HG02642 (cell line): Measurements from ENCODE around the gene FOXL1.

Experiments
- ATAC-seq: cut with Tn5 transposase; IDR thresholded peaks from one replicate; pipeline ENCODE4 v1.9.1; 2021; ENCODE audit warnings: mild to moderate bottlenecking; ENCODE audit not compliant: unreplicated experiment, poor library complexity

The FOXL1 gene

DNA sequence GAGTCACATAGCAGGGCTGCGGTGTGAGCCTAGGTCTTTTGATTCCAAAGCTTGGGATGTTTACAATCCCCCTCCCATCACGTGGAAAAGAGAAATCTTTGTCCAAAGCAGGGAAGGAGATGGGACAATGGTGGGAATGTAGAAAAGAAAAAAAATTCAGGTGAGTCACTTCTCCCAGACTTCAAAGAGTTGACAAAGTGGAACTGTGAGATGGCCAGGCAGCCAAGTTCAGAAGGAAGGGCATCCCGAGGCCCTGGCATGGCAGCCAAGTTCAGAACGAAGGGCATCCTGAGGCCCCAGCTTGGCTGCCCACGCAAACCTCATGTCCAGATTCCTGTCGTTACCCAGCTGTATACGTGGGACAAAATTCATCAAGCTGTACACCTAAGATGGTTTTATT is 47.5 kb downstream of the FOXL1 start:
- ATAC-seq = no peak

DNA sequence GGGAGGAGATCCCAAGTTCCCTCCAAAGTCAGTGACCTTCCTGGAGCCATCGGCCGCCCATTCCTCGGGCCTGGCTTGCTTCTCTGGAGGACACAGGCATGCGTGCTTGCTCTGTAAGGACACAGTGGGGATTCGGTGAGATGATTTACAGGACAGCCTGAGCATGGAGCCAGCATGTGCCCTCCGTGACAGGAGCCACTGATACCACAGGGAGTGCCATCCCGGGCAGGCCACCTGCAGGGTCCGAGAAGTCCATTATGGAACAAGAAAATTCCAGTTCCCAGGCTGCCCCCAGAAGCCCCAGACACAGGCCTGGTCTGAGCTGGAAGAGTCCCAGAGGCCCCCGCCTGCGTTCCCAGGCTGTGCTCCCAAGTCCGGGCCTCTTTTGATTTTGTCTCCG is 47.9 kb downstream of the FOXL1 start:
- no peak for ATAC-seq

DNA sequence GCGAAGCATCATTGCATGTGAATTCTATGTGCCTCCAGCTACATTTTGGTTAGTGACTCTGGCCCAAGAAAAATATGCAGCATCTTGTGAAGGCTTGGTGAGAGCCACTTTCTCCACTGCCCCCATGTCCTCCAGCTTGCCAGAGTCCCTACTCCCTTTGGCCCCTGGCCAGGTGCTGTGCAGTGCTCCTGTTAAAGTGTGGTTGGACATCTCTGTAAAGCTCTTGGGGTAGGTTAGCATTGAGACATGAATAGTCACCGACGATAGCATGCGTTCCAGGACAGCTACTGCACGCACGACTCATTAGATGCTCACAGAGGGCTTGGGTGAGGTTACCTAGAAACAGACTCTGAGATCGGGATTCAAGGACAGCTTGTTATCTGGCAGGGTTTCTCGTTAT is 48.6 kb downstream of the FOXL1 start:
- no peak for ATAC-seq

DNA sequence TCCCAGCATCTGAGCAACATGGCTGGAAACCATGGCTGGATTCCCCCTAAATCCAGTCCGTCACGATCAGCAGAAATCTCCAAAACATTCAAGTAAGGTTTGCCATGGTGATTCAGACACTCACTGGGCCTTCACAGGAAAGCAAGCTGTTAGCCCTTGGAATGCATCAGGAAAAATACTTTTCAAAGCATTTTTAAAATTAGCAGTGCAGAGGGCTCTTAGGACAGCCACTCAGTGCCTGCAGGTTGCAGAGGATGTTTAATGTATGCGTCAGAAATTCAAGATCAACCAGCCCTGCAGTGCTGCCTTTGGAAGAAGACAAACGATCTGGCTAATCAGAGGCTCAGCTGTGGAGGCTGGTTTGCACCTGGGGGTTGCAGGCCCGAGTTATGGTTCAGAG is 50.3 kb downstream of the FOXL1 start:
- no peak for ATAC-seq

DNA sequence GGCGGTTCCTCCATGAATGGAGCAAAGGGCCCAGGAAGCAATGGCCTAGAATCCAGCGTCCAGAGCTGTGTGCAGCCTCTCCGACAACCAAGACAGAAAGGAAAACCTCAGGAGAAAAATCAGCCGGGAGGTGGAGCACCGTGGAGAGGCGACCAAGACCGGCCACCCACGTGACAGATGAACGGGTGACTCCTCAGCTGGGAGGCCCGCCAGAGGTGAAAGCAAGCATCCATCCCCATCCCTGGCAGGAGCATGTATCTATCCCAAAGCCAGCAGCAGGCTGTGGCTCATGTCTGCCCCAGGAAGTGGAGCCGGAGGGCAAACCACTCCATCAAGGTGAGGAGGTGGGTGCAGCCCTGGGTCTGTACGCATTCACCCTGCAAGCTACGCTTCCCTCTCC is 52.1 kb downstream of the FOXL1 start:
- no peak for ATAC-seq

DNA sequence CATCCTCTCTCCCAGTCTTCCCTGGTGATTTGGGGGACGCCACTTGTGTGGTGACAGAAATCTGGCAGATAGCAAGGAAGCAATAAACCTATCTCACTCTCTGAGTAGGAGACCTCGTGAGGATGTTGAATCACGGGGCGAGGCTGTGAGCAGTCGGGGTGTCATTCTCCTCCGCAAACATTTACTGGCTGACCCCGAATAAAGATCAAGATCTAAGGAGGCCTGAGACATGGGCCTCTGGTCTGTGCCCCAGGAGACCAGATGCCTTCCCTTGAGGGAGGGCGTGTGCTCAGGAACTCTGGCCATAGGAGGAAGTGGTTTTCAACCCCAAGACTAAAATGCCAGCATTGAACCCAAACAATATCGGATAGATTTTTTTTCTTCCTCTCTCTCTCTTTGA is 53.1 kb downstream of the FOXL1 start:
- ATAC-seq = no peak
